ENCODE measurements around the gene CYS1.

CYS1 gene

DNA sequence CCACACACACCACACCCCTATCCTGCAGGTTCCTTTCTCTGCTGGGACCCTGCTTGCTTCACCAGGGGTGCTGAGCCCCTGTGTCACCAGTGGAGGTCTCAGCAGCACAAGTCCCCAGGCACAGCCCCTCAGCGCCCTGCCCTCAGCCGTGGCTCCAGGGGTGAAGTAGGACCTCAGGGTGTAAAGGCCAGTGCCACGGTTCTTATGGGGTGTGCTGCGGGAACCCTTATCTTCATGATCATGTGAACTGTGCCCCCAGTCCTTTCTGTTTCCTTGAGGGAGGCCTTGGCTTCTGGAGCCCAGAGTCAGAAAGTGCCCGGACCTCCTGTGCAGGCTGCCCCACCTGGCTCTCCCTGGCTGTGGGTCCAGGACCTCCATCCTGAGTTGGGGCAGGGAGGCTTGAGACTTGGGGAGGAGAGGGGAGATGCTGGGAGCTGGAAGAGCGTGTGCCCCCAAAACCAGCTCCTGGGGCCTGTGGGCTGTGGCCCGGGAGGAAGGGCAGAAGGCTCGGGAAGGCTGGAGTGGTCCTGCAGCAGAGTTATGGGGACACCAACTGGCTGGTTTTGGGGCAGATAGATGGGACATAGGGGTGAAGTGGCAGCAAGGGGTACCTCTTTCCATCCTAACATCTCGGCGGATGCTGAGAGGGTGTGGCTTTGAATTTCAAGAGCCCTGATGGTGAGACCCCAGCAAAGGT, 57.1 kb downstream of the CYS1 start:
- no peak overlapping the region for H3K4me3 ChIP-seq (ENCODE audit: low read depth, low read length)
- H3K27me3 ChIP-seq (ENCODE audit: control insufficient read depth, insufficient read depth, low read length), result no peaks in the 10 kb centered on the region

GRCh38 chr2:10022445-10022844, 57.8 kb downstream of the CYS1 start:
- Histone ChIP-seq H3K9ac (peak overlapping the region; percentile 42), H3K4me1 (peaks cover 21% of the 10 kb centered on the region), H3K4me2 (ENCODE audit: low read length) (peak overlapping the region; percentile 63), H3K27ac (peak overlapping the region; percentile 100), H3K36me3 (ENCODE audit: control insufficient read depth, insufficient read depth, low read length) (no peaks in the 10 kb centered on the region), H3K9me3 (ENCODE audit: control insufficient read depth, low read length) (no peaks in the 10 kb centered on the region), H2AFZ (peak overlapping the region; percentile 80), H3K4me3 (ENCODE audit: low read depth, low read length) (peak overlapping the region; percentile 36), H3K79me2 (no peaks in the 10 kb centered on the region), H3K27me3 (ENCODE audit: control insufficient read depth, insufficient read depth, low read length) (no peaks in the 10 kb centered on the region)
- peak; percentile 73 for TF ChIP-seq CTCF (IDR thresholded peaks at IDR 0.05)

More for the DNA sequence above, 57.1 kb downstream of the CYS1 start:
- peaks cover 21% of the 10 kb centered on the region for H3K4me1 ChIP-seq
- H2AFZ ChIP-seq, result peak overlapping the region; percentile 80
- no peaks in the 10 kb centered on the region for H3K79me2 ChIP-seq
- peak; percentile 20 for TF ChIP-seq CTCF (IDR thresholded peaks at IDR 0.05)
- H3K9ac ChIP-seq, result no peak overlapping the region
- no peaks in the 10 kb centered on the region for H3K36me3 ChIP-seq (ENCODE audit: control insufficient read depth, insufficient read depth, low read length)
- H3K27ac ChIP-seq, result peak overlapping the region; percentile 100
- no peaks in the 10 kb centered on the region for H3K9me3 ChIP-seq (ENCODE audit: control insufficient read depth, low read length)
- peak overlapping the region; percentile 63 for H3K4me2 ChIP-seq (ENCODE audit: low read length)

DNA sequence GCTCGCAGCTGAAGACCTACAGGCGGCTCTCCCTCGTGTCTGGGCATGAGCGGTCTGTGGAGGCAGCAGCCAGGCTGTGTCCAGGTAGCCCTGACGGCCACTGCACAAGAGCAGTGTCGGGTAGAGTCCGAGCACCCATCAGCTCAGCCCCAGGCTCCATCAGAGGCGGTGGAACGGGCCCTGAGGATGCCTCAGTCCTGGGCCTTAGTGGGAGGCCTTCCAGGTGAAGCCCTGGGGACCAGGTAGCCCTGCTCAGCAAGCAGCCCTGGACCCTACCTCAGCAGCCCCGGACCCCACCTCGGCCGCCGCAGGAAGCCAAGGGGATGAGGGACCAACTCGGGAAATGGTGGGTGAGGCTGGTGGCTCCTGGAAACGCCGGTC, 58.2 kb downstream of the CYS1 start:
- Histone ChIP-seq H3K9me3 (ENCODE audit: control insufficient read depth, low read length) (no peaks in the 10 kb centered on the region), H3K79me2 (no peaks in the 10 kb centered on the region), H3K4me2 (ENCODE audit: low read length) (peak overlapping the region; percentile 63), H3K9ac (peak overlapping the region; percentile 42), H3K27ac (peak overlapping the region; percentile 100), H3K27me3 (ENCODE audit: control insufficient read depth, insufficient read depth, low read length) (no peaks in the 10 kb centered on the region), H3K4me1 (peaks cover 21% of the 10 kb centered on the region), H2AFZ (peak overlapping the region; percentile 80), H3K4me3 (ENCODE audit: low read depth, low read length) (peak overlapping the region; percentile 36), H3K36me3 (ENCODE audit: control insufficient read depth, insufficient read depth, low read length) (no peaks in the 10 kb centered on the region)
- no peak for TF ChIP-seq CTCF (IDR thresholded peaks at IDR 0.05)

DNA sequence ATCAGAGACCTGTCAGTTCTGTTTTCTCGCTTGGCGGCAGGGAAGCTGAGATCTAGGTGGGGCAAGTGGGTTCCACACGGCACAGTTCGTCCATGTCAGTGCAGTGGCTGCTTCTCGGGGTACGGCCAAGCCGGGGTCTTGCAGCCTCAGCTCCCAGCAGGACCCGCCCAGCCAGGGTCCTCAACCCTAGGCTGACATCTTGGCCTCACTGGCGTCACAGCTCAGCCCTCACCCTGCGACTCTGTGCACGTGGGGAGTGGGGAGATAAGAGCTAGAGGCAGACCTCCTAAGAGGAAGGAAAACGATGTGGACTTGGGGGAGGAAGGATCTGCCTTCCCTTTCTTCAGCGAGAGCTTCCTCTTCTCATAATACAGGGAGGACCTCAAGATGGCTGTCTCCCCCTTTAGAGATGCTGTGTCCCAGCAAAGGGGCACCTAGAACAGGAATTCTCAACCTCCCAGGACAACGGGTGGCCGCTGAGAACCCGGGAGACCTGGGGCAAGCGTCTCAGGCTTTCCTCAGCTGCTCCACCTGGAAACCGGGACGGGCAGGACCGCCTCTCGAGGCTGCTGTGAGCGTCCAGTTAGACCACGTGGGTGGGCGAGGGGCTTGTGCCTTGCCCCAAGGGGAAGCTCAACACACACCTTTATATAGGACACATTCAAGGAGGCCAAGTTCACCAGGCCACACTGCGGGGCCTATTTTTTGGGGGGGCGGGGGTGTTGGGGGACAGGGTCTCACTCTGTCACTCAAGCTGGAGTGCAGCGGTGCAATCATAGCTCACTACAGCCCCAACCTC, 60.4 kb downstream of the CYS1 start:
- Histone ChIP-seq H3K9ac (no peak overlapping the region), H3K9me3 (ENCODE audit: control insufficient read depth, low read length) (no peaks in the 10 kb centered on the region), H2AFZ (no peak overlapping the region), H3K27me3 (ENCODE audit: control insufficient read depth, insufficient read depth, low read length) (no peaks in the 10 kb centered on the region), H3K36me3 (ENCODE audit: control insufficient read depth, insufficient read depth, low read length) (no peaks in the 10 kb centered on the region), H3K4me1 (peaks cover 21% of the 10 kb centered on the region), H3K4me3 (ENCODE audit: low read depth, low read length) (no peak overlapping the region), H3K27ac (no peak overlapping the region), H3K79me2 (no peaks in the 10 kb centered on the region), H3K4me2 (ENCODE audit: low read length) (no peak overlapping the region)
- no peak for TF ChIP-seq CTCF (IDR thresholded peaks at IDR 0.05)

Data from parathyroid adenoma (tissue), 2 donors.